HUES48 (cell line): ENCODE measurements around the gene TMEM114.

Experiments used
- H3K27ac ChIP-seq: one replicate; pipeline ENCODE4 v1.7.0; 2013; ENCODE audit warnings: low read depth, low read length, inconsistent platforms
- H3K27me3 ChIP-seq: 2 replicates; pipeline ENCODE4 v1.6.1; 2013; ENCODE audit warnings: mild to moderate bottlenecking, low read length; ENCODE audit not compliant: control insufficient read depth, insufficient read depth
- H3K36me3 ChIP-seq: 2 replicates; pipeline ENCODE4 v1.6.1; 2013; ENCODE audit warnings: low read length; ENCODE audit not compliant: control insufficient read depth, insufficient read depth
- H3K4me1 ChIP-seq: 2 replicates; pipeline ENCODE4 v1.6.1; 2013; ENCODE audit warnings: mild to moderate bottlenecking, low read length; ENCODE audit not compliant: control insufficient read depth, insufficient read depth
- H3K4me3 ChIP-seq: 2 replicates; pipeline ENCODE4 v1.5.1; 2013; ENCODE audit warnings: mild to moderate bottlenecking, low read depth, low read length
- H3K9ac ChIP-seq: 2 replicates; pipeline ENCODE4 v1.6.1; 2013; ENCODE audit warnings: mild to moderate bottlenecking, low read depth, low read length, moderate library complexity
- H3K9me3 ChIP-seq: 2 replicates; pipeline ENCODE4 v1.6.1; 2013; ENCODE audit warnings: low read length; ENCODE audit not compliant: control insufficient read depth, insufficient read depth

TMEM114 gene

GRCh38 chr16:8543258-8543657 is 47.1 kb downstream of the TMEM114 start:
- Histone ChIP-seq H3K36me3 (no peaks in the 10 kb centered on the region), H3K27me3 (no peaks in the 10 kb centered on the region; the same call in 1 of the 2 replicates), H3K9ac (no peak overlapping the region), H3K27ac (no peak overlapping the region), H3K4me3 (no peak overlapping the region), H3K4me1 (no peaks in the 10 kb centered on the region), H3K9me3 (no peaks in the 10 kb centered on the region)

GRCh38 chr16:8542393-8542792 is 47.9 kb downstream of the TMEM114 start:
- no peaks in the 10 kb centered on the region for H3K36me3 ChIP-seq
- no peaks in the 10 kb centered on the region for H3K9me3 ChIP-seq
- no peaks in the 10 kb centered on the region for H3K4me1 ChIP-seq
- H3K27me3 ChIP-seq: no peaks in the 10 kb centered on the region; the same call in 1 of the 2 replicates
- H3K4me3 ChIP-seq: no peak overlapping the region
- no peak overlapping the region for H3K27ac ChIP-seq
- no peak overlapping the region for H3K9ac ChIP-seq

DNA sequence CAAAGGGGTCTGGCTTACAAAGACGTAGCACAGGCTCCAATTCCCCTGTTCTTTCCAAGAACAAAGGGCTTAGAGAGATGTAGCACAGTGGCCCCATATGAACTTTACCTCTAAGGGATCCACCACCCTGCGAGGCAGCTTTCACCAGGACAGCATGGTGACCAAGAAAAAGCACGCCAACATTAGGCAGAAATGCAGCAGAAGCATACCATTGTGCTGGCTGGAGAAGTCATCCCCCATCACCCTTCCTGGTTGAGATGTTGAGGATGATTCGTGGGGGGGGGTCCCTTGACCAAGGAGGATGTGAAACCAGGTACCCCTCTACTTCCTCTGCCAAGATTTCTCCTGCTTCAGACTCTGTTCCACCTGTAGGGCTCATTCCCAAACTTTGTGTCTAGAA is 48.4 kb downstream of the TMEM114 start:
- H3K4me3 ChIP-seq: no peak overlapping the region
- H3K9me3 ChIP-seq: no peaks in the 10 kb centered on the region
- H3K36me3 ChIP-seq: no peaks in the 10 kb centered on the region
- H3K4me1 ChIP-seq: no peaks in the 10 kb centered on the region
- H3K9ac ChIP-seq: no peak overlapping the region
- H3K27me3 ChIP-seq: no peaks in the 10 kb centered on the region; the same call in 1 of the 2 replicates
- H3K27ac ChIP-seq: no peak overlapping the region

DNA sequence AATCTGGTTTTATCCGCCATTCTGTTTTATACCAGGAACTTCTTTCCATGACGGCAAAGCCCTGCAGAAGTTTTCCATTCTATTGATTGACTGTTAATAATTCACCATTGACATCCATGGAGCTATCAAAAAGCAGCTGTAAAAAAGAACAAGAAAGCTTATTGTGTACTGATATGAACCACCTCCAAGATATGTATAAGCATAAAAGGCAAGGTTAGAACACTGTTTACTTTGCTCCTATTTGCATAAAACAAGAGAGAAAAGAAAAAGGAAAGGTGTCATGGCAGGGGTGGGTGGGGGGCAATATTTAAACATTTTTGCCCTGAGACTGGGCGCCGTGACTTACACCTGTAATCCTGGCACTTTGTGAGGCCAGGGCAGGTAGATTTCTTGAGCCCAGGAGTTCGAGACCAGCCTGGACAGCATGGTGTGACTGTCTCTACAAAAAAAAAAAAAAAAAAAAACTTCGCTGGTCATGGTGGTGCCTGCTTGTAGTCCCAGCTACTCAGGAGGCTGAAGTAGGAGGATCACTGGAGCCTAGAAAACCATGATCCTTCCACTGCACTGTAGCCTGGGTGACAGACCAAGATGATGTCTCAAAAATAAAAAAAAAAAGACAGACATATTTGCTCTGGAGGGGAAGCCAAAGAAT is 52.5 kb downstream of the TMEM114 start:
- Histone ChIP-seq H3K4me3 (no peak overlapping the region), H3K4me1 (no peaks in the 10 kb centered on the region), H3K27me3 (no peaks in the 10 kb centered on the region), H3K27ac (no peak overlapping the region), H3K9me3 (no peaks in the 10 kb centered on the region), H3K36me3 (no peaks in the 10 kb centered on the region), H3K9ac (no peak overlapping the region)

GRCh38 chr16:8533509-8533908 is 56.8 kb downstream of the TMEM114 start:
- H3K4me3 ChIP-seq: no peak overlapping the region
- no peak overlapping the region for H3K27ac ChIP-seq
- H3K27me3 ChIP-seq: no peaks in the 10 kb centered on the region
- peaks cover 4% of the 10 kb centered on the region; the same call in 1 of the 2 replicates for H3K4me1 ChIP-seq
- no peaks in the 10 kb centered on the region for H3K36me3 ChIP-seq
- H3K9me3 ChIP-seq: no peaks in the 10 kb centered on the region
- no peak overlapping the region for H3K9ac ChIP-seq

- Histone ChIP-seq H3K27me3 (no peaks in the 10 kb centered on the region), H3K9ac (no peak overlapping the region), H3K36me3 (no peaks in the 10 kb centered on the region), H3K4me1 (peaks cover 4% of the 10 kb centered on the region; the same call in 1 of the 2 replicates), H3K4me3 (no peak overlapping the region), H3K9me3 (no peaks in the 10 kb centered on the region), H3K27ac (no peak overlapping the region)
Observed at GRCh38 chr16:8530752-8531384, 59.4 kb downstream of the TMEM114 start.

GRCh38 chr16:8528471-8528870 is 61.8 kb downstream of the TMEM114 start:
- Histone ChIP-seq H3K36me3 (no peaks in the 10 kb centered on the region), H3K4me1 (peaks cover 4% of the 10 kb centered on the region; the same call in 1 of the 2 replicates), H3K9me3 (no peaks in the 10 kb centered on the region), H3K27me3 (no peaks in the 10 kb centered on the region), H3K9ac (no peak overlapping the region), H3K27ac (no peak overlapping the region), H3K4me3 (no peak overlapping the region)

GRCh38 chr16:8523932-8524331 is 66.4 kb downstream of the TMEM114 start:
- no peak overlapping the region for H3K4me3 ChIP-seq
- no peaks in the 10 kb centered on the region for H3K36me3 ChIP-seq
- H3K27me3 ChIP-seq: 0 out of 2 replicates have a peak, but pooled peaks cover 2% of the 10 kb centered on the region
- H3K9me3 ChIP-seq: no peaks in the 10 kb centered on the region
- H3K4me1 ChIP-seq: peaks cover 3% of the 10 kb centered on the region; the same call in 1 of the 2 replicates
- H3K27ac ChIP-seq: no peak overlapping the region
- no peak overlapping the region for H3K9ac ChIP-seq

DNA sequence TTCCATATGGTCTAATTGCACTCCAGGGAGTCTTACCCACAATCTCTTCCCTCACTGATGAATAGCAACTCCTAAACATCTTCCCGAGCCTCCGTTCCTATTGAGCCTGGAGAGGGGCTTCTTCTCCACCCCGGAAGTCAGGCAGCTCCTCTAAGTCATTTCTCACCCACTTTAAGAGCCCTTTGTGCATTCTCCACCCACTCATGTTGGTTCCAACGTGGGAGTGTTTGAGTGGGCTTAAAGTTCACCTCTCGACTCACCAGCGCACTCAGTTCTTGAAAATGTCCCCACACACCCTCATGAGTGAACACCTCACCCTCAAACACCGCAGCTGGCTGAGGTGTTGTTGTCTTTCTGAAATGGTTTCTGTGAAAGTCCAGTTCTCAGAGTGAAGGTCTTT is 67.6 kb downstream of the TMEM114 start:
- no peak overlapping the region for H3K27ac ChIP-seq
- H3K9me3 ChIP-seq: no peaks in the 10 kb centered on the region
- 0 out of 2 replicates have a peak, but pooled peaks cover 2% of the 10 kb centered on the region for H3K27me3 ChIP-seq
- H3K4me3 ChIP-seq: no peak overlapping the region
- no peaks in the 10 kb centered on the region for H3K36me3 ChIP-seq
- H3K4me1 ChIP-seq: no peaks in the 10 kb centered on the region
- H3K9ac ChIP-seq: no peak overlapping the region

DNA sequence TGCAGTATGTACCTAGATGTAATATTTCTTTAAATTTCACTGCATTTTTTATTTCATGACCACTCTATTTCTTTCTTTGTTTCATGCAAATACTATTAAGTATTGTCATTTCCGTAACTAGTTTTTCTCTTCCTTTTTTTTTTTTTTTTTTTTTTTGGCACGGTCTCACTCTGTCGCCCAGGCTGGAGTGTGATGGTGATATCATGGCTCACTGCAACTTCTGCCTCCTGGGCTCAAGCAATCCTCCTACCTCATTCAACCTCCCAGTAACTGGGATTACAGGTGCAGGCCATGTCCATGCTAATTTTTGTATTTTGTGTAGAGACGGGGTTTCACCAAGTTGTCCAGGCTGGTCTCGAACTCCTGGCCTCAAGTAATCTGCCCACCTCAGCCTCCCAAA is 70.7 kb downstream of the TMEM114 start:
- Histone ChIP-seq H3K36me3 (no peaks in the 10 kb centered on the region), H3K4me3 (no peak overlapping the region), H3K4me1 (no peaks in the 10 kb centered on the region), H3K9ac (no peak overlapping the region), H3K27me3 (0 out of 2 replicates have a peak, but pooled peaks cover 2% of the 10 kb centered on the region), H3K27ac (no peak overlapping the region), H3K9me3 (no peaks in the 10 kb centered on the region)
